ENCODE measurements around the gene GLUL. TPM values are rescaled to one million over a fixed set of nuclear protein-coding genes. Genes with fewer than 3 reads are reported as not detected.

GLUL gene
- total and polyA plus RNA-seq, 2 of the 4 experiments (the other 2 are of a cell fraction) = 131 to 385 TPM

DNA sequence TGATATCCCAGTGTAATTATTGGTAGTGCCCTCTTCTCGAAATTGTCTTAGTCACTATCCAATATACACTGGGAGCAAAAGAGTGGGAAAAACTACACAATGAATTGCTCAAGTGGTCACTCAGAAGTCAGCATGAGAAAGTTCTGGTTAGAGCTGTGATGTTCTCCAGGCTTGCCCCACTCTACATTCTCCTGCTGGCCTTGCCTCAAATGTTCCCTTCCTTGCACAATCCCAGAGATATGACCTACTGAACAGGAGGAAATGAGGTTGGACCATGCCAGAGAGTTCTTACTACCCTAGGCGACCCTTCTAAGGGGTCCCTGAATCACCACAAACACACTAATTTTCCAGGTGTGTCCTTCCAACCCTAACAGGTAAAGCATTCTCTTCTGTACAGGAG is 40.8 kb downstream of the GLUL start:
- CTCF ChIA-PET = no interaction called here
- H3K56ac ChIP-seq (ENCODE audit: extremely low read depth, insufficient read depth, low read length) = no peak overlapping the region
- intact Hi-C loops (cut with micrococcal nuclease) = no loop called here
- H3K4me2 ChIP-seq (ENCODE audit: low read depth, low read length) = no peak overlapping the region
- DNase-seq (no peak), ATAC-seq (ENCODE audit: low read depth) (no peak)
- H3K27me3 ChIP-seq (ENCODE audit: control insufficient read depth, insufficient read depth, low read length) = no peaks in the 10 kb centered on the region
- TF ChIP-seq CHD1 (IDR thresholded peaks at IDR 0.05; ENCODE audit: low read depth, low read length) (no peak), NFE2L2 (IDR thresholded peaks at IDR 0.05; ENCODE audit: low read depth, low read length) (no peak), BHLHE40 (IDR thresholded peaks at IDR 0.05; ENCODE audit: low read depth, low read length) (no peak), CEBPB (IDR thresholded peaks at IDR 0.05; ENCODE audit: low read depth, low read length) (no peak), RAD21 (IDR thresholded peaks at IDR 0.05; ENCODE audit: low read length) (no peak), MAZ (IDR thresholded peaks at IDR 0.05; ENCODE audit: borderline replicate concordance, low read depth, low read length) (no peak), SMC3 (IDR thresholded peaks at IDR 0.05; ENCODE audit: low read depth, low read length) (no peak), RFX5 (IDR thresholded peaks at IDR 0.05; ENCODE audit: low read depth, low read length) (no peak)
- TF ChIP-seq, protein P1, sequence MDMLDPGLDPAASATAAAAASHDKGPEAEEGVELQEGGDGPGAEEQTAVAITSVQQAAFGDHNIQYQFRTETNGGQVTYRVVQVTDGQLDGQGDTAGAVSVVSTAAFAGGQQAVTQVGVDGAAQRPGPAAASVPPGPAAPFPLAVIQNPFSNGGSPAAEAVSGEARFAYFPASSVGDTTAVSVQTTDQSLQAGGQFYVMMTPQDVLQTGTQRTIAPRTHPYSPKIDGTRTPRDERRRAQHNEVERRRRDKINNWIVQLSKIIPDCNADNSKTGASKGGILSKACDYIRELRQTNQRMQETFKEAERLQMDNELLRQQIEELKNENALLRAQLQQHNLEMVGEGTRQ (IDR thresholded peaks at IDR 0.05; ENCODE audit: low read depth, low read length) = no peak
- TF ChIP-seq, protein P2, sequence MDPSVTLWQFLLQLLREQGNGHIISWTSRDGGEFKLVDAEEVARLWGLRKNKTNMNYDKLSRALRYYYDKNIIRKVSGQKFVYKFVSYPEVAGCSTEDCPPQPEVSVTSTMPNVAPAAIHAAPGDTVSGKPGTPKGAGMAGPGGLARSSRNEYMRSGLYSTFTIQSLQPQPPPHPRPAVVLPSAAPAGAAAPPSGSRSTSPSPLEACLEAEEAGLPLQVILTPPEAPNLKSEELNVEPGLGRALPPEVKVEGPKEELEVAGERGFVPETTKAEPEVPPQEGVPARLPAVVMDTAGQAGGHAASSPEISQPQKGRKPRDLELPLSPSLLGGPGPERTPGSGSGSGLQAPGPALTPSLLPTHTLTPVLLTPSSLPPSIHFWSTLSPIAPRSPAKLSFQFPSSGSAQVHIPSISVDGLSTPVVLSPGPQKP (IDR thresholded peaks at IDR 0.05; ENCODE audit: borderline replicate concordance, low read depth, low read length) = no peak
- no peak overlapping the region for H3K4ac ChIP-seq (ENCODE audit: low read depth, low read length)
- POLR2A ChIA-PET (ENCODE audit: unreplicated experiment) = no interaction called here
- no peaks in the 10 kb centered on the region for H3K4me1 ChIP-seq (ENCODE audit: control insufficient read depth, insufficient read depth, low read length)
- no peaks in the 10 kb centered on the region for H3K9me3 ChIP-seq (ENCODE audit: control insufficient read depth, insufficient read depth, low read length)
- H2AK9ac ChIP-seq (replicated peaks; ENCODE audit: low read depth, low read length, poor library complexity) = no peak overlapping the region
- no peak overlapping the region for H2BK5ac ChIP-seq (ENCODE audit: low read depth, low read length, poor library complexity, severe bottlenecking)
- no peak overlapping the region for H4K5ac ChIP-seq (ENCODE audit: low read depth, low read length)
- no peak overlapping the region for H2BK20ac ChIP-seq (ENCODE audit: low read depth, low read length)
- H3K14ac ChIP-seq (replicated peaks; ENCODE audit: low read depth, low read length) = no peak overlapping the region
- BruUV-seq (replicated peaks) = no TSS peak
- H4K20me1 ChIP-seq (ENCODE audit: insufficient read depth, low read length) = no peaks in the 10 kb centered on the region
- H4K8ac ChIP-seq (ENCODE audit: low read depth in 2 of 2, low read length in 2 of 2) = no peak overlapping the region
- H3K4me3 ChIP-seq (ENCODE audit: insufficient read depth, low read depth, low read length) = no peak overlapping the region
- WGBS, 2 experiments (ENCODE audit: extremely low coverage in 2 of 2, insufficient read length in 1 of 2) = no CpG with 5 or more reads among the region's 2 CpGs
- no peaks in the 10 kb centered on the region for H3K9me1 ChIP-seq (ENCODE audit: insufficient read depth, low read length)
- H3K23ac ChIP-seq (ENCODE audit: low read depth, low read length) = no peak overlapping the region
- H3K79me1 ChIP-seq (ENCODE audit: low read depth in 1 of 2, low read length in 2 of 2) = no peaks in the 10 kb centered on the region
- no peak overlapping the region for H3K27ac ChIP-seq (ENCODE audit: insufficient read depth, low read length)
- H3K9ac ChIP-seq (ENCODE audit: low read depth, low read length) = no peak overlapping the region
- no peak overlapping the region for H2BK120ac ChIP-seq (ENCODE audit: low read depth, low read length)
- no peak overlapping the region for H2AFZ ChIP-seq (replicated peaks; ENCODE audit: low read length, poor library complexity)
- dilution Hi-C loops (cut with HindIII; ENCODE audit: low sequenced_read_pairs, unreplicated experiment) = no loop called here
- H4K91ac ChIP-seq (ENCODE audit: insufficient read depth, low read depth, low read length) = no peak overlapping the region
- no peak overlapping the region for H3K18ac ChIP-seq (ENCODE audit: low read depth, low read length)
- in situ Hi-C loops (cut with MboI; ENCODE audit: low sequenced_read_pairs) = no loop called here
- no peaks in the 10 kb centered on the region for H3K36me3 ChIP-seq (ENCODE audit: control insufficient read depth, insufficient read depth, low read length)
- no peak overlapping the region for H2AK5ac ChIP-seq (ENCODE audit: low read depth, low read length)
- H2BK15ac ChIP-seq (ENCODE audit: low read depth, low read length) = no peak overlapping the region
